KMS-11 (cell line): ENCODE results near the gene NMBR.

ENCODE experiments used
- H2AFZ ChIP-seq: fragments of 200-600 bp; sonication (generic); 2 replicates; pipeline ENCODE4 v1.6.1; 2016; ENCODE audit warnings: antibody characterized with exemption, mixed run types, low read depth
- H3K27ac ChIP-seq: fragments of 200-600 bp; sonication (generic); 2 replicates; pipeline ENCODE4 v1.6.1; 2016; ENCODE audit warnings: mild to moderate bottlenecking, mixed run types
- H3K27me3 ChIP-seq: fragments of 200-600 bp; sonication (generic); 2 replicates; pipeline ENCODE4 v1.6.1; 2017; ENCODE audit warnings: mild to moderate bottlenecking, low read depth, mixed run types, moderate library complexity; ENCODE audit not compliant: insufficient read depth
- H3K36me3 ChIP-seq: fragments of 200-600 bp; sonication (generic); 2 replicates; pipeline ENCODE4 v1.6.1; 2017; ENCODE audit warnings: mild to moderate bottlenecking, mixed run types; ENCODE audit not compliant: insufficient read depth
- H3K4me1 ChIP-seq: fragments of 200-600 bp; sonication (generic); 2 replicates; pipeline ENCODE4 v1.6.1; 2016; ENCODE audit warnings: mild to moderate bottlenecking, low read depth, mixed run types; ENCODE audit not compliant: poor library complexity, severe bottlenecking
- H3K4me2 ChIP-seq: fragments of 200-600 bp; sonication (generic); 2 replicates; pipeline ENCODE4 v1.7.0; 2016; ENCODE audit warnings: mild to moderate bottlenecking, mixed run types
- H3K4me3 ChIP-seq: fragments of 200-600 bp; sonication (generic); IDR thresholded peaks from 2 replicates; pipeline ENCODE4 v1.6.1; 2017; ENCODE audit warnings: low read depth, low read length, mixed read lengths; ENCODE audit not compliant: insufficient read depth
- H3K79me2 ChIP-seq: fragments of 200-600 bp; sonication (generic); 2 replicates; pipeline ENCODE4 v1.6.1; 2016; ENCODE audit warnings: low read depth, mixed run types; ENCODE audit not compliant: insufficient read depth
- H3K9ac ChIP-seq: fragments of 200-600 bp; sonication (generic); 2 replicates; pipeline ENCODE4 v1.6.1; 2016; ENCODE audit warnings: mild to moderate bottlenecking, mixed run types
- H4K20me1 ChIP-seq: fragments of 200-600 bp; sonication (generic); 2 replicates; pipeline ENCODE4 v1.6.1; 2016; ENCODE audit warnings: mild to moderate bottlenecking, mixed run types; ENCODE audit not compliant: insufficient read depth
- CTCF ChIP-seq: fragments of 200-600 bp; sonication (generic); conservative IDR thresholded peaks from 2 replicates; pipeline ENCODE4 v1.6.1; 2017; ENCODE audit warnings: low read depth, mild to moderate bottlenecking, antibody characterized with exemption, low read length, moderate library complexity, mixed read lengths

NMBR gene

GRCh38 chr6:142055219-142055618 lies 91.7 kb downstream of the NMBR start:
- H3K79me2 ChIP-seq, result no peaks in the 10 kb centered on the region
- no peaks in the 10 kb centered on the region for H3K27me3 ChIP-seq
- H3K4me1 ChIP-seq, result no peaks in the 10 kb centered on the region
- no peak overlapping the region for H2AFZ ChIP-seq
- H3K4me3 ChIP-seq, result no peak overlapping the region
- H3K9ac ChIP-seq, result no peak overlapping the region
- H3K27ac ChIP-seq, result no peak overlapping the region
- H3K4me2 ChIP-seq, result no peak overlapping the region
- no peaks in the 10 kb centered on the region for H4K20me1 ChIP-seq
- H3K36me3 ChIP-seq, result no peaks in the 10 kb centered on the region
- TF ChIP-seq CTCF, result no peak

- no peak for TF ChIP-seq CTCF
- no peak overlapping the region for H3K27ac ChIP-seq
- H3K79me2 ChIP-seq, result no peaks in the 10 kb centered on the region
- H3K4me2 ChIP-seq, result no peak overlapping the region
- no peak overlapping the region for H3K9ac ChIP-seq
- no peaks in the 10 kb centered on the region for H3K27me3 ChIP-seq
- H3K4me1 ChIP-seq, result no peaks in the 10 kb centered on the region
- no peak overlapping the region for H3K4me3 ChIP-seq
- no peaks in the 10 kb centered on the region for H4K20me1 ChIP-seq
- H2AFZ ChIP-seq, result no peak overlapping the region
- no peaks in the 10 kb centered on the region for H3K36me3 ChIP-seq
Observed at GRCh38 chr6:142051404-142051803, 95.5 kb downstream of the NMBR start.

GRCh38 chr6:142048593-142048980 lies 98.3 kb downstream of the NMBR start:
- Histone ChIP-seq H3K79me2 (no peaks in the 10 kb centered on the region), H3K27ac (no peak overlapping the region), H3K27me3 (no peaks in the 10 kb centered on the region), H2AFZ (no peak overlapping the region), H3K4me3 (no peak overlapping the region), H3K9ac (no peak overlapping the region), H3K4me1 (no peaks in the 10 kb centered on the region), H3K4me2 (no peak overlapping the region), H3K36me3 (no peaks in the 10 kb centered on the region), H4K20me1 (no peaks in the 10 kb centered on the region)
- no peak for TF ChIP-seq CTCF

GRCh38 chr6:142047934-142048592 lies 98.9 kb downstream of the NMBR start:
- H4K20me1 ChIP-seq, result no peaks in the 10 kb centered on the region
- H3K4me3 ChIP-seq, result no peak overlapping the region
- no peak overlapping the region for H2AFZ ChIP-seq
- no peaks in the 10 kb centered on the region for H3K27me3 ChIP-seq
- H3K79me2 ChIP-seq, result no peaks in the 10 kb centered on the region
- TF ChIP-seq CTCF, result no peak
- H3K4me2 ChIP-seq, result no peak overlapping the region
- no peaks in the 10 kb centered on the region for H3K4me1 ChIP-seq
- no peaks in the 10 kb centered on the region for H3K36me3 ChIP-seq
- no peak overlapping the region for H3K9ac ChIP-seq
- H3K27ac ChIP-seq, result no peak overlapping the region
